Right ventricle myocardium superior (tissue), 1 donor: ENCODE measurements around the gene PARVB. TPM values are rescaled to one million over a fixed set of nuclear protein-coding genes. Genes with fewer than 3 reads are reported as not detected.

Experiments
- ATAC-seq: fragments of 200-7000 bp; cut with Tn5 transposase; one replicate; pipeline ENCODE4 v1.9.1; 2020; ENCODE audit warnings: mild to moderate bottlenecking; ENCODE audit not compliant: poor library complexity
- DNase-seq: peaks from one replicate; pipeline ENCODE4 v3.0.0-alpha.2; 2020
- intact Hi-C: fragments of 100-400 bp; cut with DNase I; formaldehyde crosslinking; loops from one replicate; pipeline ENCODE4 v1.11.2; 2022
- total RNA-seq: library from RNA; stranded (reverse); fragmentation: NEBNext Ultra II Directional; extraction: Animal tissue kit (Norgen Biotek cat#: 25700); gene quantifications from one replicate; pipeline ENCODE4 v1.2.1, GENCODE V29; 2021
- donor health status: DM: no; HTN: yes; CAD: no; lungs with severe emphysema.

The PARVB gene
- total RNA-seq, 1 donor from 2014 or later = 194 TPM

DNA sequence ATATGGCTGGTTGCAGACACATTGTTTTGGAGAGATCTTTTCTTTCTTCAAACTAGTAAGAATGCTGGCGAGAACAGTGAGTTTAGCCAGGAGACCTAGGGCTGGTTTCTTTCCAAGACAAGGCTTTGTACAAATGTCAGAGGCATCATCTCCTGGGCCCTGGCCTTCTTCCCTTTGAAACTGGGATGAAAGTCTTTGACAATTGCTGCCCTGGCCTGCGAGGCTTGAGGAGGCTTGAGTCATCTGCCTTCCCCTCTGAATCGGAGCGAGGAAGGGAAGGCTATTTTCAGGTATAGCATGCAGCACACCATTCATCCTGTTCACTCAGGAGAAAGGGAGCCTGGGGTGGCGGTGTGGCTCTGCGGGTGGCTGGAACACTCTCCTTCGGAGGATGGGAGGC, 135.1 kb downstream of the PARVB start:
- no peak for ATAC-seq
- no peak for DNase-seq
- intact Hi-C loops = no loop called here

DNA sequence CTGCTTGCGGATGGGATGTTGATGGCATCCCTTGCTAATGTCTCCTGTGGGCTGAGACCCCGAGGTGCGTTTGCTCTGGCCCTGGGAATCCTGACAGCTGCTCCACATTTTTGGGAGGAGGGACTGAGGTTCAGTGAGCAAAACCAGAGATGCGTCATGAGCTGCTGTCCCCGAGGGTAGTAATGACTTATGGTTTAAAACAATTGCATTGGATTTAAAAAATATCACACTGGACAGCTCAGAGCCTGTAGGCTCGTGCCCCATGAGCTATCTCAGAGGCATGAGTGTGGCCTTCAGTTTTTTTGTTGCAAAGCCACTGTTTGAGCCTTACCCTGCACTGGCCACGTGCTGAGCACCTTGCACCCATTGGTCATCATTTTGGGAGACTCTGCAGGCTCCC, 135.7 kb downstream of the PARVB start:
- no peak for ATAC-seq
- peak; percentile 9 for DNase-seq
- intact Hi-C loops = no loop called here

DNA sequence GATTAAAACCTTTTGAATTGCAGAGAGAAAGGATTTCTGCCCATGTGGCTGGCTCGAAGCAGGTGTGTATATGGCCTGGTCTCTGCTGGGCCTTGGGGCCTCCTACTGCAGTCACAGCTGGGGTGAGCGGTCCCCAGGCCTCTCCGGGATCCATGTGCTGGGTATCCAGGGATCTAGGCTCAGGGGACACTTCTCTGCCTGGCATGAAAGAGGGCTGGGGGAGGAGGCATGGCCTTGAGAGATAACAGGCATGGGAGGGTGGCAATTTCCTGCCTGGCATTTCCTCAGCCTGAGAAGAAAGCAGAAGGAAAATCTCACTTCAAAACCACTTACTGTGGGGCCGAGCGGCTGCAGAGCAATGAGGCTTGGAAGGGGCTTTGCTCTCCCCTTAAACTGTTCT, 136.3 kb downstream of the PARVB start:
- intact Hi-C loops = no loop called here
- ATAC-seq (no peak), DNase-seq (peak; percentile 13)

DNA sequence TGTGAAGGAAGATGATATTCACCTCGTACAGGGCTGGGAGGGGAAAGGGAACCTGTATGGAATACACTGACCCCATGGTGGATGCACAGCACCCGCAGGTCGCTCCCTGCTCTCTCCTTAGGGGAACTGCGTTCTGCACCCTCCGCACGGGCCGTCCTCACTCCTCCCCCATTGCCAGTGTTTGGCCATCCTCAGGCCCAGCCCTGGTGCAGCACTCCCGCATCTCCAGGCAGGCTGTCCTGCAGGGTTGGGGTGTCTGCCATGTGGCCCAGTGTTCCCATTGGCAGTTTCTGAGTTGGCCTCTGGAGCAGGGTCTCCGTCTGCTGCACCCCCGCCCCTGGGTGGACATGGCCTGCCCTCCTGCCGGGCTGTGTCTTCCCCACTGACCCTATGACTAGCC, 137.6 kb downstream of the PARVB start:
- no peak for ATAC-seq
- intact Hi-C loops = no loop called here
- peak; percentile 24 for DNase-seq

DNA sequence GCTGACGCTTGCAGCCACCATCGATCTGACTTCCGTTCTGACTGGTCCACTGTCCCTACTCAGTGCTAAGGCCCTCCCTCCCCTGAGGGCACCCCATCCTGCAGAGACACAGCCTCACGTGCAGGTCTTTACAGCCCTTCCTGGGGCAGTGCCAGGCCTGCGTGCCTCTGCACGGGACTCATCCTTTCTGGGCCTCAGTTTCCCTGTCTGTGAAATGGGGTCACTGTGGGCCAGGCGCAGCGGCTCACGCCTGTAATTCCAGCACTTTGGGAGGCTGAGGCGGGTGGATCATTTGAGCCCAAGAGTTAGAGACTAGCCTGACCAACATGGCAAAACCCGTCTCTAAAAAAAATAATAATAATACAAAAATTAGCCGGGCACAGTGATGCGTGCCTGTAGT, 138.9 kb downstream of the PARVB start:
- DNase-seq = peak; percentile 21
- intact Hi-C loops = no loop called here
- ATAC-seq = no peak

DNA sequence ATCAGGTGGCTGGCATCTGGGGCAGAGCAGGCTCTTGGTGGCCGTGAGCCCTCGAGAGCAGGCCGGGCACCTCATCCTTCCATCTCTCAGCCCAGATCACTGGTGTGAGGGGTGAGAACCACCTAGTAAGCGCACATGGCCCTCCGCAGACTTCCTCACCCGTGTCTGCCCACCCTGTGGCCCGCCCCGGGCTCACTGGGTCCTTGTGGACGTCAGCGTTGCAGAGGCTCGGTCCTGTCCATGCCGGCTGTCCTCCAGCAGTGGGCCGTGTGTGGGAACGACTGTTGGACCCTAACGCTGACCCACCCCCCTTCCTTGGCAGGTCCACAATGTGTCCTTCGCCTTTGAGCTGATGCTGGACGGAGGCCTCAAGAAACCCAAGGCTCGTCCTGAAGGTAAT, 139.4 kb downstream of the PARVB start:
- DNase-seq = no peak
- intact Hi-C loops = no loop called here
- ATAC-seq = no peak

DNA sequence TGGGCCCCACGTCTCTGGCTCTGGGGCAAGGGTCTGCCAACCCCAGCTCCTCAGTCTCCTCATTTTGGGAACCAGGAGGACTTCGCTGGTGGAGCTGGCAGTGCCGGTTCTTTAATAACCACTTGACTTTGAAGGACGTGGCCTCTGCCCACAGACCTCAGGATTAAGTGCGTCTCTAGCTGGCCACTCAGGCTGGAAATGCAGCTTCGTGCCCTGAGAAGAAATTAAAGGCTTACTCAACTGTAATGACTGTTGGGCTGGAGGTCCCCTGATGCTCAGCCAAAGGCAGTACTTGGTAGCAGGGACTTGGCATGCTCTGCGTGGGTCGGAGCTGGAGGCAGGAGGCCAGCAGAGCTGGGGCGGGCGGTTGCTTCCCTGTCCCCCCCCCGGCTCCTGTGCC, 139.9 kb downstream of the PARVB start:
- DNase-seq (peak; percentile 24), ATAC-seq (peak; percentile 13)
- intact Hi-C loops = no loop called here

DNA sequence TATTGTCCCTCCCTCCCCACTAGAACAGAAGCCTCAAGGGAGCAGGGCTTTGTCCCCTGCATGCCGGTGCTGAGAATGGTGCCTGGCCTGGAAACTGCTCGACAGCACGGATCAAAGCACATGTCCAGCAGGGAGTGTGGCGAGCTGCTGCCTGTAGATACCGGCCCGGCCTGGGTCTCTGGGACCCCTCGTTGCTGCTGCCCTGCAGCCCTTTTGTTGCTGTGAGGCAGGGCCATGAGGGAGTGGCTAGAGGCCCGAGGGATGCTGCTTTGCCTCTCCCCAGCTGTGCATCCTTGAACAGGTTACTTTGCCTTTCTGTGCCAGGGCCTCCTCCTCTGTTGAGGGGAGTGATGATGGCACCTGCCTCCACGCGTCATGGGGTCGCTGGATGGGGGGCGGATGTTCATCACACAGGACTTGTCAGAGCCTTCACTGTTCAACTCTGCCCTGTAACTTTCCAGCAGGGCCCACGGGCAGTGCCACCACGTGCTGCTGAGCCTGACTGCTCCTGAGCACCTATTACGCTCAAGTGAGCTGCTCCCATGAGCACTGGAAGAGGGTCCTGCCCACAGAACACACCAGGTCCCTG, 141.3 kb downstream of the PARVB start:
- DNase-seq = peak; percentile 16
- intact Hi-C loops = no loop called here
- no peak for ATAC-seq

DNA sequence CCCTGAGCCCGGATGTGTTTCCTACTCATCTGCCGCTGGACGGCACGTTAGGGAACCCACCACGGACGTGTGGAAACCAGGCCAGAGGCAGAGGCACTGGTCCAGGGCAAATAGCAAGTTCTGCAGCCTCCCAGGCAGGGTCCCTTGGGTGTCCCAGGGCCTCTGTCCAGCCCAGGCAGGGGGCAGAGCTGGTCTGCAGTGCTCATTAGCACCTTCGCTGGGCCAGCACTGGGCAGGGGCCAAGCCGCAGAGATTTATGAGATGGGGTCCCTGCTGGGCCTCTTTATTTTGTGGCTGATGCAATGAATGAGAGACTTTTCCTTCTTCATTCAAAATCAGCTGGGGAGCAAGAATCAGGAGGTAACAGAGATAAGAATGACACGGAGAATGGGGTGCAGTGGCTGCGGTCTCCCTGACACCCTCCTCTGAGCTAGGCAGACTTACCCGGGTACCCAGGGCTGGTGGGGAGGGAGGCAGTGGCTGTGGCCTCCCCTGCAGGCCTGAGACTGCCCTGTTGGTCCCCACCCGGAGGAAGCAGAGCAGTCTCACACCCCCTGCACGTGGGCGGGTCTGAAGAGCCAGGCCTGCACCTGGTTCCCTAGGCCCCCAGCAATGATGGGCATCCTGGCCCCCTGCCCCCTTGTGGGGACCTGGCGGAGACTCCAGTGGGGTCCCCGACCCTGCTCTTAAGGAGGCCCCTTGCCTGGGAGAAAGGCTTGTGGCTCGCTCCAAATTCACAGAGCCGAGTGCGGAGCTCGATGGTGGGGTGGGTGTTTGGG, 142.6 kb downstream of the PARVB start:
- no peak for ATAC-seq
- DNase-seq = peak; percentile 34
- intact Hi-C loops = no loop called here

DNA sequence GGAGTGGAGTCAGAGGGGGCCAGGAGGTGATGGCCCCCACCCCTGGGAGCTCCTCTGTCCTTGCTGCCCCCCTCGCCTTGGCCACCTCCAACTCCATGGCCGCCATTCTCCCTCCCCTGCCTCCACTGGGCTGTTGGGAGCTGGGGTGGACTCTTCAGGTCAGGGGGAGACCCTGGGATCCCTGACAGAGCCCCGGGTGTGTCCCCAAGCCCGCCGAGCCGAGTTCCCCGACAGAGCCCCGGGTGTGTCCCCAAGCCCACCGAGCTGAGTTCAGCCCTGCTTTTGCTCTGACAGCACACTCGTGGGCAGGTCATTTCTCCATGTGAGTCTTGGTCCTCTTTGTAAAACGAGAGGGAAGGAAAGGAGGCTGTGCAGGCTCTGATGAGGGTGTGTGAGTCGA, 143.4 kb downstream of the PARVB start:
- no peak for ATAC-seq
- intact Hi-C loops = no loop called here
- DNase-seq = no peak

DNA sequence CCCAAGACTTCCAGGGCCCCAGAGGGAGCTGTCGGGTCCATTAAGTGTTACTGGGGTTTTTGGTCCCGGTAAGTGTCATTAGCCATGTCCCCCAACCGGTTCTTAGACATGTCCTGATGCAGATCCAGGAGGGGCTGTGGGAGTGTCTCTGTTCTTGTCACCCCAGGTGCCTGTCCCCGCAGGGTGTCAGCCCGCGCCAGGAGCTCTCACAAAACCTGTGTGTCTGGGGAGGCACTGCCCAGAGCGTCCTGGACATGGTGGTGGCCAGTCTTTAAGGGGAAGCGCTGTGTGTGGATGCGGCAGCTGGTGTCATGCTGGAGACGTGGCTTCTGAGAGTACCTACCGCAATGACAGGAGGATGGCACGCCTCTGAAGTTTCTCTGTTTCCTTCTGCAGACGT, 144.1 kb downstream of the PARVB start:
- intact Hi-C loops = no loop called here
- peak; percentile 14 for DNase-seq
- ATAC-seq = no peak

DNA sequence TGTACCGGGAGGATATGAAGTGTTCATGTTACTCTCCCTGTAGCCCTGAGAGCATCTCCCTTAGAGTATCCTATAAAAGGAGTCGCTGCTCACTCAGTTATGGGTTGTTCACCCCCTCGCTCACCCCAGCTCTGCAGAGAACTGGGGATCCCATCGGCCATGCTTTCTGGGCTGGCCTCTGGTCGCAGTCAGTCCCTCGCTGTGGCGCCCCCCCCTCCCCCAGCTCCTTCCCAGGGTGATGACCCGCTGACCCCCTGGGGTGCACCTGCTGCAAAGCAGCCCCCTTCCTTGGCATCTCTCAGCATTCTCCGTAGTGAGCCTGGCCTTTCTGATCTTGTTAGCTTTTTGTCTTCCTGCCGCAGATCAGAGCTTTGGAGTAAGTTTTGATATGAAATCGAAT, 146.4 kb downstream of the PARVB start:
- intact Hi-C loops = no loop called here
- DNase-seq = no peak
- ATAC-seq = no peak

DNA sequence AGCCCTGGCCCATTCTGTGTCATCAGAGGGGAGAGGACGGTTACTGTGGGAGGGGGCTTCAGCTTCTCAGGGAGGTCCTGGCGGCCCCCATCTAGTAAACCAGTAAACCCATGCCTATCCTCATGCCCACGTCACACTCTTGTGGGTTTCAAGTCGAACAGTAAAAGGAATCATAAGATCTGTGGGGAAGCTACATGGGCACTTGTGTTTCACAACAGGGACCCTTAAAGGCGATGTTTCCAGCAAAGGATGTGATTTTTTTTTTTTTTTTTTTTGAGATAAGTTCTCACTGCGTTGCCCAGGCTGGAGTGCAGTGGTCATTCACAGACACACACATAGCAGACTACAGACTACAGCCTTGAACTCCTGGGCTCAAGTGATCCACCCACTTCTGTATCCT, 147.5 kb downstream of the PARVB start:
- intact Hi-C loops = no loop called here
- DNase-seq (no peak), ATAC-seq (no peak)

DNA sequence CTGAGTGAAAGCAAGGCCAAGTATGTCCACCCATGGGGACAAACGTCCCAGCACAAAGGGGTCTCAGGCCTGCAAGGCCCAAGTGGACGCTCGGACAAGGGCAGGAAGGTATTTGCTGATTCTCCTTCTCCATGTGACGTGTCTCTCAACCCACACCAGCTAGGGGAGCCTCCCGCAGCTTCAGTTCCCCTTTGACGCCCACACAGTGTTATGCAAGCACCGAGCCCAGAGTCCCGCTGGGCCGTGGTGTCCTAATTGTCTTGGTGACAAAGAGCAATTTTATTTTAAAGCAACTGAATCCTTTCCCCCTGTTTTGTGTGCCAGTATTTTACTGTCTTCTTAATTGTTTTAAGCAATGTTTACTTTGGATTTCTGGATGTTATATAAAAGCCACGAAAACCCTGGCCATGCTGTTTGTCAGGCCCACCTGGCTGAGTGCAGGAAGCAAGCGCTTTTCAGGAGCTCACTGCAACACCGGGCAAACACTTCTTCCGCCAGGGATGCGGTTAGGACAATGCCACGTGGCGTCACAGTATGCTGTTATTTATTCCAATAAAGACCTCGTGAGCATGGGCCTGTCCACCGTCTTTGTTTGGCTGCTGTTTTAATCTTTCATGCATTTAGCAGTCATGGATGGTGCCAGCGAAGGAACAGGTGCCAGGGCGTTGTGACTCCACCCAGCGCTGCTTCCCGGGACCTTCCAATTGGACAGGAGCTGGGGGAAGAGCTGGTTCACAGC, 148.4 kb downstream of the PARVB start:
- peak; percentile 68 for ATAC-seq
- intact Hi-C loops = no loop called here
- peak; percentile 84 for DNase-seq

DNA sequence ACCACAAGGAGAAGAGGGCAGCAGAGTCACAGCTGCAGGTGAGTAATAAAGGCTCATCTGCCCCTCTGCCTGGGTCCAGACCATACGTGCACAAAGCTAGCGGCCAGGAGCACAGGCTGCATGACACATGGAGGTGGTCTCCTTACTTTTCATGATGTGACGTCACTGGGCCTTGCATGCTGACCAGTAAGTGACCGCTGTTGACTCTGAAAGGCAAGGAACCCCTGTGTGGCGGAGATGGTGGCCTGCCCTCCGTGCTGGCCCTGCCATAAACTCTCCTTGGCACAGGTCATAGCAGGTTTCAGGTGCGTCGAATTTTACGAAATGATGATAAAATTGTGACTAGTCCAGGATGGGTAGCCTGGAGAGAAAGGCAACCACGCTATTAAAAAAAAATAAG, 149.1 kb downstream of the PARVB start:
- intact Hi-C loops = no loop called here
- no peak for ATAC-seq
- no peak for DNase-seq

DNA sequence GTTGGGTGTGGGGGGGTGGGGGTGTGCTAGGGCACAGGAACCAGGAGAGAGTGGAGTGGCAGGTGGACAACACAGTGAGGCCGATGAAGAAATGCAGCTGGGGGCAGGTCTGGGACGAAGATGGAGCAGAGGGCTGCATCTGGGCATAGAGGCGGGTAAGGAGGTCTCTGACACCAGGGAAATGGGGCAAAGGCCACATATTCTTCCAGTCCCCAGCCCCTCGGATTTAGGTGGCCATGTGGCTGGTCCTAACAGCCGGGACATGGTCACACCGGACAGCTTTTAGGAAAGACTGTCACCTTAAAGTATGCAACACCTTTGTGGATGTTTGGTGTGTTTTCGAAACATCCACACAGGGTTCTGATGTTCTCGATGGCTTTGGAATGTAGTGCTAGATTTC, 151.6 kb downstream of the PARVB start:
- ATAC-seq = no peak
- intact Hi-C loops = no loop called here
- no peak for DNase-seq

DNA sequence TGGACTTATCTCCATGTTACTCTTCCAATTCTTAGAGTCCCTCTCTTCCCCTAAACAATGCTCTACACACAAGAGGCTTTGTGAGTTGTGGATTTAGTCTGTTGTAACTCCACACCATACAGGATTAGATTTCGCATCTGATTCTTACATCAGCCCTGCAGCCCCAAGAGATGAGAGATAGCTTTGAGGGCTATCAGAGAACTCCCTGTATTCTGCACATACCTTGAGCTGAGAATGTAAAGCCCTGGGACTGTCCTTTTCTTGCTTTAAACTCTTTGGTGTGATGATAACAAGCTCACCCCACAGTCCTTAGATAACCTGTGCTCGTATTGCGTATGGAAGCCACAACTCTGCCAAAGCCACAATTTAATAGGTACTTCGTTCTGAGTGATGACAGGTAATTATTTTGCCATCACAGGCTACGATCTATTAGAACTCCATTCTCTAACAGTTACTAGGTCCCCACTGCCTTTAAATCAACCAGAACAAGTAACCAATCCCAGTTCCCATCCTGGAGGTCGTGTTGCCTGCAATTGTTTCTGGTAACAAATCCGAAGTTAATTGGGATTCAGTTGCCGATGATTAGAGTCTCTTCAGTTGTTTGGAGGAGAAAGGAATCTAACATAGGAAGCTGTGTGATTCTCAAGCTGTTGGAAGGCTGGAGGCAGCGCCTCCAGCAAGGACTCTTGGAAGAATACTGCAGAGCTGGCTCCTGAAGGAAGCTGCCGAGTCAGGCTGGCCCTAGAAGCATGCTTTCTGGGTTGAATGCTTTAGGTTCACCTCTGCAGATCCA, 155.3 kb downstream of the PARVB start:
- intact Hi-C loops = no loop called here
- ATAC-seq (no peak), DNase-seq (no peak)

DNA sequence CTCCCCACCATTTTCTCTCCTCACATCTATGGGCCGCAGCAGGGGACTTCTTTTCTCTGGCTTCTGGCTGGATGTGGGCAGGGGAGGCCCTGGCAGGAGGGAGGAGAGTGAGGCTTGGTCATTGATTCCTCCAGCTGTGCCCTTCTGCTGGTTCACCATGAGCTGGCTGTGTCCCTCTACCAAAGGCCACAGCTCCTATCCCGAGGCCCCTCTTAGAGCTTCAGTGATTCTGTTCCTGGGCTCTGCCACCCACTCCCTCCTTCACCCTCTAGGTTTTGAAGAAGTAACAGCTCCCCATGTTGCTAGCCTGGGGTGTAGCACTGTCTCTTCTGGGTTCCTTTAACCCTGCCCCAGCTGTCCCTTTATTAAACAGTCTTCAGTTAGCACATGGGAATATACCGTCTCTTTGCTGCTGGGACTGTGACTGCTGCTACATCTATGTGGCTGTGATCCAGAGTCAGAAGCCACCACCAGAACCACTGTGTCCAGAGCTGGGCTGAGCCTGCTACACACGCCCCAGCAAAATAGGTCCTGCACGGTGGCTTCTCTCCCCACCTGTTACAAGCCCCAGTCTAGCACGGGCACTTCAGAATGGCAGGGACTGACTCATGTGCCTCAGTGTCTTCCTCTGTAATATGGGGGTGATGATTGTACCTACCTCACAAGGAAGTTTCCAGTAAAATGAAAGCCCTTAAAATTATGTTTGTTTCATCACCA, 156.0 kb downstream of the PARVB start:
- ATAC-seq (no peak), DNase-seq (no peak)
- intact Hi-C loops = no loop called here

DNA sequence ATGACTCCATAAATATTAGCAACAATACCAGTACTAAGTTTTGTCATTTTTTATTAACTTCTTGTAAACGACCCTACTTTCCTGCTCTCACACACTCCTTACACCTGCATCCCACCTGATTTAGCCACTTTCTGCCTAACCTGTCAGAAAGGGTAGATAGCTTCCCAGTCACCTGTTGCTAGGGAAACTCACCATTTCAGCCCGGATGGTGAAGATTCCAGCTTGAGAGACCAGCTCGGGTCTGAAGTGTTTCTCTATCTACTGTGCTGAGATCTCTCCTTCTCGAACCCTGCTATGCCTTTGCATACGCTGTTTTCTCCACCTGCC, 156.6 kb downstream of the PARVB start, which contains the start of gene PARVG:
PARVG (plus strand) TSS at position 220 of the 327 bp plus-strand sequence. CDS start 2,405 bp downstream, outside the sequence.
- no peak for ATAC-seq

More for the DNA sequence above, 156.6 kb downstream of the PARVB start, which contains the start of gene PARVG:
- DNase-seq = no peak
- intact Hi-C loops = no loop called here
